IMR-90 (cell line): Measurements from ENCODE around the gene TTC23. TPM values are rescaled to one million over a fixed set of nuclear protein-coding genes. Genes with fewer than 3 reads are reported as not detected.
A peak's percentile ranks its signal among the peaks of the same experiment; 100 is the strongest.

Source experiments
- ATAC-seq: fragments of 200-7000 bp; cut with Tn5 transposase; 2 replicates; pipeline ENCODE4 v1.9.1; 2020; ENCODE audit warnings: low read depth, mild to moderate bottlenecking, moderate library complexity
- BruUV-seq: library from RNA; stranded (reverse); fragments of 400-500 nt; replicated peaks from 2 replicates; lab custom pipeline; 2021; lab: Mats Ljungman, UMichigan
- CTCF ChIA-PET: fragments of 300-600 bp; formaldehyde crosslinking; extraction: SDS; loops from one replicate; lab custom pipeline; 2021; ENCODE audit warnings: antibody characterized with exemption; lab: Yijun Ruan, JAX
- POLR2A ChIA-PET: fragments of 300-600 bp; sonication (Branson Sonifier 250); formaldehyde crosslinking; loops from one replicate; lab custom pipeline; 2022; ENCODE audit warnings: antibody characterized with exemption; ENCODE audit not compliant: unreplicated experiment; lab: Charles Lee
- DNase-seq: peaks from one replicate; pipeline ENCODE4 v3.0.0; 2013
- H2AFZ ChIP-seq: replicated peaks from 2 replicates; pipeline ENCODE3; 2013; ENCODE audit warnings: low read length, mild to moderate bottlenecking; ENCODE audit not compliant: poor library complexity
- H2AK5ac ChIP-seq: 2 replicates; pipeline ENCODE4 v1.6.1; 2013; ENCODE audit warnings: low read depth, low read length, inconsistent platforms
- H2AK9ac ChIP-seq: replicated peaks from 2 replicates; pipeline ENCODE3; 2013; ENCODE audit warnings: mild to moderate bottlenecking, low read depth, low read length, moderate library complexity; ENCODE audit not compliant: poor library complexity
- H2BK120ac ChIP-seq: 2 replicates; pipeline ENCODE4 v1.6.1; 2013; ENCODE audit warnings: low read depth, low read length, inconsistent platforms
- H2BK15ac ChIP-seq: 3 replicates; pipeline ENCODE4 v1.6.1; 2013; ENCODE audit warnings: low read depth, low read length, inconsistent platforms
- H2BK20ac ChIP-seq: 2 replicates; pipeline ENCODE4 v1.6.1; 2013; ENCODE audit warnings: low read depth, mild to moderate bottlenecking, inconsistent platforms, low read length, moderate library complexity
- H2BK5ac ChIP-seq: 2 replicates; pipeline ENCODE4 v1.6.1; 2013; ENCODE audit warnings: mild to moderate bottlenecking, low read depth, low read length, inconsistent platforms; ENCODE audit not compliant: poor library complexity, severe bottlenecking
- H3K14ac ChIP-seq: replicated peaks from 2 replicates; pipeline ENCODE4 v1.6.1; 2013; ENCODE audit warnings: low read depth, low read length, inconsistent platforms
- H3K18ac ChIP-seq: 2 replicates; pipeline ENCODE4 v1.6.1; 2013; ENCODE audit warnings: low read depth, low read length, control low read depth
- H3K23ac ChIP-seq: 2 replicates; pipeline ENCODE4 v1.6.1; 2013; ENCODE audit warnings: low read depth, low read length, inconsistent platforms
- H3K27ac ChIP-seq: 2 replicates; pipeline ENCODE4 v1.5.1; 2013; ENCODE audit warnings: mild to moderate bottlenecking, control low read depth, low read length; ENCODE audit not compliant: insufficient read depth
- H3K27me3 ChIP-seq: 2 replicates; pipeline ENCODE4 v1.6.1; 2013; ENCODE audit warnings: low read length; ENCODE audit not compliant: control insufficient read depth, insufficient read depth
- H3K36me3 ChIP-seq: 2 replicates; pipeline ENCODE4 v1.6.1; 2013; ENCODE audit warnings: low read length, mixed read lengths; ENCODE audit not compliant: control insufficient read depth, insufficient read depth
- H3K4ac ChIP-seq: 2 replicates; pipeline ENCODE4 v1.6.1; 2013; ENCODE audit warnings: low read depth, low read length, inconsistent platforms
- H3K4me1 ChIP-seq: 2 replicates; pipeline ENCODE4 v1.6.1; 2013; ENCODE audit warnings: low read length, mixed read lengths; ENCODE audit not compliant: control insufficient read depth, insufficient read depth
- H3K4me2 ChIP-seq: 2 replicates; pipeline ENCODE4 v1.6.1; 2013; ENCODE audit warnings: low read depth, mild to moderate bottlenecking, control low read depth, low read length, moderate library complexity
- H3K4me3 ChIP-seq: 2 replicates; pipeline ENCODE4 v1.5.1; 2013; ENCODE audit warnings: low read depth, mild to moderate bottlenecking, control low read depth, low read length, moderate library complexity; ENCODE audit not compliant: insufficient read depth
- H3K56ac ChIP-seq: 2 replicates; pipeline ENCODE4 v1.6.1; 2013; ENCODE audit warnings: low read length, inconsistent platforms; ENCODE audit not compliant: insufficient read depth; ENCODE audit errors: extremely low read depth
- H3K79me1 ChIP-seq, 2 experiments: 2 replicates each; pipeline ENCODE4 v1.6.1; 2013; ENCODE audit warnings: low read length in 2 of 2, inconsistent platforms in 1 of 2, low read depth in 1 of 2
- H3K9ac ChIP-seq: 2 replicates; pipeline ENCODE4 v1.6.1; 2013; ENCODE audit warnings: low read depth, low read length, control low read depth
- H3K9me1 ChIP-seq: 2 replicates; pipeline ENCODE4 v1.6.1; 2013; ENCODE audit warnings: low read length, inconsistent platforms; ENCODE audit not compliant: insufficient read depth
- H3K9me3 ChIP-seq: 2 replicates; pipeline ENCODE4 v1.6.1; 2013; ENCODE audit warnings: low read length; ENCODE audit not compliant: control insufficient read depth, insufficient read depth
- H4K20me1 ChIP-seq: 2 replicates; pipeline ENCODE4 v1.6.1; 2013; ENCODE audit warnings: low read length, inconsistent platforms; ENCODE audit not compliant: insufficient read depth
- H4K5ac ChIP-seq: 2 replicates; pipeline ENCODE4 v1.6.1; 2013; ENCODE audit warnings: mild to moderate bottlenecking, low read depth, low read length, control low read depth
- H4K8ac ChIP-seq, 2 experiments: 2 replicates each; pipeline ENCODE4 v1.6.1; 2013; ENCODE audit warnings: low read depth in 2 of 2, low read length in 2 of 2, control low read depth in 1 of 2, inconsistent platforms in 1 of 2
- H4K91ac ChIP-seq: 2 replicates; pipeline ENCODE4 v1.6.1; 2013; ENCODE audit warnings: low read depth, low read length, inconsistent platforms; ENCODE audit not compliant: insufficient read depth
- CEBPB ChIP-seq: IDR thresholded peaks from 2 replicates; pipeline ENCODE4 v1.6.1; 2012; ENCODE audit warnings: low read depth, low read length, improper control_type of control experiment
- MAFK ChIP-seq: IDR thresholded peaks from 2 replicates; pipeline ENCODE4 v1.6.1; 2012; ENCODE audit warnings: low read depth, low read length, improper control_type of control experiment
- WGBS, 2 experiments: methylation state at CpG; one replicate each; pipeline versions ENCODE4 v1.1.5 to v1.1.7; 2013; ENCODE audit warnings: missing lambda C conversion rate in 2 of 2; ENCODE audit not compliant: insufficient read length in 1 of 2; ENCODE audit errors: extremely low coverage in 2 of 2; 5-methylcytosine and 5-hydroxymethylcytosine counted together
- dilution Hi-C: fragments of 300-500 bp; cut with HindIII; formaldehyde crosslinking; loops from one replicate; pipeline ENCODE4 v1.14.3; 2018; ENCODE audit warnings: low sequenced_read_pairs; ENCODE audit not compliant: unreplicated experiment
- in situ Hi-C: fragments of 300-500 bp; cut with MboI; formaldehyde crosslinking; loops from 3 replicates; pipeline ENCODE4 v1.14.3; 2019; ENCODE audit warnings: low sequenced_read_pairs, inconsistent platforms, mixed read lengths
- intact Hi-C: fragments of 100-400 bp; cut with micrococcal nuclease; formaldehyde crosslinking; loops from 2 replicates; pipeline ENCODE4 v1.10.0; 2022
- polyA plus RNA-seq, 3 experiments: library from polyadenylated mRNA; depleted of rRNA; stranded (reverse); fragments of >200 nt; gene quantifications; 2 replicates each; pipeline ENCODE4 v1.2.3, GENCODE V29; 2012; ENCODE audit warnings: low replicate concordance in 1 of 3
- total RNA-seq: library from RNA; depleted of rRNA; stranded (reverse); fragments of >200 nt; gene quantifications from 2 replicates; pipeline ENCODE4 v1.2.3, GENCODE V29; 2012
- TF ChIP-seq, protein P1 (sequence below): fragments of 150-350 bp; IDR thresholded peaks from 2 replicates; pipeline ENCODE4 v1.6.1; 2016; ENCODE audit warnings: low read depth, mild to moderate bottlenecking, low read length, moderate library complexity, borderline replicate concordance
- TF ChIP-seq, protein P2 (sequence below): fragments of 150-350 bp; IDR thresholded peaks from 2 replicates; pipeline ENCODE4 v1.6.1; 2017; ENCODE audit warnings: mild to moderate bottlenecking, antibody characterized with exemption, low read length, low read depth
- TF ChIP-seq, protein P3 (sequence below): conservative IDR thresholded peaks from 2 replicates; pipeline ENCODE4 v1.5.1; 2012; ENCODE audit warnings: mild to moderate bottlenecking, low read depth, low read length, improper control_type of control experiment

The TTC23 gene
- total and polyA plus RNA-seq, 2 of the 4 experiments (the other 2 are of a cell fraction) = 7.8 to 29.8 TPM

DNA sequence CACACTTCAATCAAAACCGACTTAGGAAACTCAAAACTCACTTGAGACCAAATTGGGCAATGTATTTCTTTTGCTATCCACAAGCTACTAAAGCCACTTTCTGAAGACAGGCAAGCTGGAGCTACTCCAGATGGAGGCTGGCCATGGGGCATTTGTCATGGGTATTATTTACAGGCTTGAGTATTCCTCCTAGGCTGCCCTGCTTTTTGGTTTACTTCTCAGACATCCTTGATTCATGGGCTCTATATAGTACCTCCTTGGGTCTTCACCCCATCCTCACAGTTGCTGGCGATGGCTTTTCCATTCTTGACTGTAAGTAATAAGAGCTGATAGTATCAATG is 163.1 kb downstream of the TTC23 start:
- H4K5ac ChIP-seq = no peak overlapping the region
- BruUV-seq = no TSS peak
- POLR2A ChIA-PET = no interaction called here
- dilution Hi-C loops (no loop called here), intact Hi-C loops (no loop called here), in situ Hi-C loops (no loop called here)
- H4K8ac ChIP-seq = no peak overlapping the region
- H3K27me3 ChIP-seq = no peaks in the 10 kb centered on the region; the same call in 1 of the 2 replicates
- H2AK5ac ChIP-seq = peak overlapping the region; percentile 30
- no peaks in the 10 kb centered on the region for H3K36me3 ChIP-seq
- H2BK120ac ChIP-seq = peak overlapping the region; percentile 70; the same call in 1 of the 2 replicates
- peak overlapping the region; percentile 47; the same call in 1 of the 2 replicates for H3K4ac ChIP-seq
- ATAC-seq = no peak
- peak overlapping the region; percentile 30 for H3K14ac ChIP-seq
- no peaks in the 10 kb centered on the region for H4K20me1 ChIP-seq
- TF ChIP-seq, protein P1, sequence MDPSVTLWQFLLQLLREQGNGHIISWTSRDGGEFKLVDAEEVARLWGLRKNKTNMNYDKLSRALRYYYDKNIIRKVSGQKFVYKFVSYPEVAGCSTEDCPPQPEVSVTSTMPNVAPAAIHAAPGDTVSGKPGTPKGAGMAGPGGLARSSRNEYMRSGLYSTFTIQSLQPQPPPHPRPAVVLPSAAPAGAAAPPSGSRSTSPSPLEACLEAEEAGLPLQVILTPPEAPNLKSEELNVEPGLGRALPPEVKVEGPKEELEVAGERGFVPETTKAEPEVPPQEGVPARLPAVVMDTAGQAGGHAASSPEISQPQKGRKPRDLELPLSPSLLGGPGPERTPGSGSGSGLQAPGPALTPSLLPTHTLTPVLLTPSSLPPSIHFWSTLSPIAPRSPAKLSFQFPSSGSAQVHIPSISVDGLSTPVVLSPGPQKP = no peak
- no peak for TF ChIP-seq CEBPB
- no peak for TF ChIP-seq MAFK
- TF ChIP-seq, protein P2, sequence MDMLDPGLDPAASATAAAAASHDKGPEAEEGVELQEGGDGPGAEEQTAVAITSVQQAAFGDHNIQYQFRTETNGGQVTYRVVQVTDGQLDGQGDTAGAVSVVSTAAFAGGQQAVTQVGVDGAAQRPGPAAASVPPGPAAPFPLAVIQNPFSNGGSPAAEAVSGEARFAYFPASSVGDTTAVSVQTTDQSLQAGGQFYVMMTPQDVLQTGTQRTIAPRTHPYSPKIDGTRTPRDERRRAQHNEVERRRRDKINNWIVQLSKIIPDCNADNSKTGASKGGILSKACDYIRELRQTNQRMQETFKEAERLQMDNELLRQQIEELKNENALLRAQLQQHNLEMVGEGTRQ = no peak
- TF ChIP-seq, protein P3, sequence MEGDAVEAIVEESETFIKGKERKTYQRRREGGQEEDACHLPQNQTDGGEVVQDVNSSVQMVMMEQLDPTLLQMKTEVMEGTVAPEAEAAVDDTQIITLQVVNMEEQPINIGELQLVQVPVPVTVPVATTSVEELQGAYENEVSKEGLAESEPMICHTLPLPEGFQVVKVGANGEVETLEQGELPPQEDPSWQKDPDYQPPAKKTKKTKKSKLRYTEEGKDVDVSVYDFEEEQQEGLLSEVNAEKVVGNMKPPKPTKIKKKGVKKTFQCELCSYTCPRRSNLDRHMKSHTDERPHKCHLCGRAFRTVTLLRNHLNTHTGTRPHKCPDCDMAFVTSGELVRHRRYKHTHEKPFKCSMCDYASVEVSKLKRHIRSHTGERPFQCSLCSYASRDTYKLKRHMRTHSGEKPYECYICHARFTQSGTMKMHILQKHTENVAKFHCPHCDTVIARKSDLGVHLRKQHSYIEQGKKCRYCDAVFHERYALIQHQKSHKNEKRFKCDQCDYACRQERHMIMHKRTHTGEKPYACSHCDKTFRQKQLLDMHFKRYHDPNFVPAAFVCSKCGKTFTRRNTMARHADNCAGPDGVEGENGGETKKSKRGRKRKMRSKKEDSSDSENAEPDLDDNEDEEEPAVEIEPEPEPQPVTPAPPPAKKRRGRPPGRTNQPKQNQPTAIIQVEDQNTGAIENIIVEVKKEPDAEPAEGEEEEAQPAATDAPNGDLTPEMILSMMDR = no peak
- H4K91ac ChIP-seq = 0 out of 2 replicates have a peak overlapping the region, but pooled peaks have one; percentile 38
- no peak overlapping the region for H3K9ac ChIP-seq
- H3K18ac ChIP-seq = no peak overlapping the region
- no peak overlapping the region for H3K27ac ChIP-seq
- no peak overlapping the region for H3K4me3 ChIP-seq
- H3K4me2 ChIP-seq = no peak overlapping the region
- DNase-seq = no peak
- peaks cover 9% of the 10 kb centered on the region for H3K9me1 ChIP-seq
- no peak overlapping the region for H2AK9ac ChIP-seq
- H3K23ac ChIP-seq = no peak overlapping the region; the same call in 1 of the 2 replicates
- H2BK20ac ChIP-seq = peak overlapping the region; percentile 8; the same call in 1 of the 2 replicates
- no peaks in the 10 kb centered on the region for H3K9me3 ChIP-seq
- peaks cover 2% of the 10 kb centered on the region; the same call in 1 of the 2 replicates for H3K4me1 ChIP-seq
- H3K56ac ChIP-seq = no peak overlapping the region; the same call in 1 of the 2 replicates
- no peaks in the 10 kb centered on the region for H3K79me1 ChIP-seq
- no CpG with 5 or more reads among the region's 2 CpGs for WGBS, 2 experiments
- no peak overlapping the region for H2BK5ac ChIP-seq
- CTCF ChIA-PET = no interaction called here
- H2AFZ ChIP-seq = peak overlapping the region; percentile 29
- H2BK15ac ChIP-seq = peak overlapping the region; percentile 50; the same call in 2 of the 3 replicates
